NCI-H2107 treated with DMSO at 0.1 percent for 48 hours (cell line): ENCODE measurements around the gene FAM83G.
"Not testable (repeated sequence)": the region's sequence is repeated elsewhere in the genome, so short reads cannot be mapped to it uniquely, and the experiment has no call there.

Experiments
- DNase-seq: peaks from one replicate; lab custom pipeline; 2025; ENCODE audit not compliant: unreplicated experiment; lab: John Stamatoyannopoulos, UW

The FAM83G gene

GRCh38 chr17:18922596-18922995 is 82.0 kb downstream of the FAM83G start:
- not testable (repeated sequence) for DNase-seq

- no peak for DNase-seq
Measured at GRCh38 chr17:18921912-18922451, 82.6 kb downstream of the FAM83G start.

GRCh38 chr17:18921485-18921884 is 83.1 kb downstream of the FAM83G start:
- DNase-seq = no peak

- DNase-seq = no peak
Measured at GRCh38 chr17:18920911-18921441, 83.6 kb downstream of the FAM83G start.

GRCh38 chr17:18919963-18920362 is 84.6 kb downstream of the FAM83G start:
- no peak for DNase-seq
